H9 (cell line): ENCODE measurements around the gene VAV1. TPM values are rescaled to one million over a fixed set of nuclear protein-coding genes. Genes with fewer than 3 reads are reported as not detected.

Experiments
- DNase-seq: peaks from one replicate; pipeline ENCODE4 v3.0.0-alpha.2; 2017
- H2AFZ ChIP-seq: one replicate; pipeline ENCODE4 v1.6.1; 2013; ENCODE audit warnings: mild to moderate bottlenecking, low read length, control low read depth, moderate library complexity
- H2AK5ac ChIP-seq: 2 replicates; pipeline ENCODE4 v1.6.1; 2013; ENCODE audit warnings: low read length, control low read depth, mixed read lengths; ENCODE audit not compliant: insufficient read length
- H2BK120ac ChIP-seq: one replicate; pipeline ENCODE4 v1.6.1; 2013; ENCODE audit warnings: low read depth, mild to moderate bottlenecking, low read length, control low read depth, inconsistent platforms; ENCODE audit not compliant: poor library complexity, severe bottlenecking
- H2BK12ac ChIP-seq: 2 replicates; pipeline ENCODE4 v1.6.1; 2013; ENCODE audit warnings: low read length, control low read depth, mixed read lengths, low read depth; ENCODE audit not compliant: insufficient read length
- H2BK15ac ChIP-seq: 2 replicates; pipeline ENCODE4 v1.6.1; 2013; ENCODE audit warnings: low read depth, low read length, control low read depth
- H2BK20ac ChIP-seq: one replicate; pipeline ENCODE4 v1.6.1; 2013; ENCODE audit warnings: low read depth, mild to moderate bottlenecking, low read length, control low read depth, inconsistent platforms; ENCODE audit not compliant: poor library complexity, severe bottlenecking
- H2BK5ac ChIP-seq: 2 replicates; pipeline ENCODE4 v1.6.1; 2013; ENCODE audit warnings: low read length, control low read depth, mixed read lengths; ENCODE audit not compliant: insufficient read length
- H3K14ac ChIP-seq: 2 replicates; pipeline ENCODE4 v1.6.1; 2013; ENCODE audit warnings: low read length, control low read depth; ENCODE audit not compliant: insufficient read depth
- H3K18ac ChIP-seq: 2 replicates; pipeline ENCODE4 v1.6.1; 2013; ENCODE audit warnings: low read depth, mild to moderate bottlenecking, mixed read lengths, low read length, control low read depth; ENCODE audit not compliant: insufficient read length
- H3K23ac ChIP-seq: 2 replicates; pipeline ENCODE4 v1.6.1; 2013; ENCODE audit warnings: low read length, control low read depth, mixed read lengths, low read depth; ENCODE audit not compliant: insufficient read length
- H3K23me2 ChIP-seq: 2 replicates; pipeline ENCODE4 v1.6.1; 2013; ENCODE audit warnings: low read depth, mild to moderate bottlenecking, mixed read lengths, low read length, control low read depth; ENCODE audit not compliant: insufficient read length, poor library complexity, severe bottlenecking
- H3K27ac ChIP-seq: 2 replicates; pipeline ENCODE4 v1.5.1; 2013; ENCODE audit warnings: low read length, control low read depth, mixed read lengths, low read depth; ENCODE audit not compliant: insufficient read length
- H3K27me3 ChIP-seq: 2 replicates; pipeline ENCODE4 v1.6.1; 2013; ENCODE audit warnings: low read length, control low read depth, inconsistent platforms; ENCODE audit not compliant: insufficient read depth
- H3K4ac ChIP-seq: 2 replicates; pipeline ENCODE4 v1.6.1; 2013; ENCODE audit warnings: low read depth, mild to moderate bottlenecking, control low read depth, inconsistent platforms, low read length, moderate library complexity
- H3K4me1 ChIP-seq: 2 replicates; pipeline ENCODE4 v1.6.1; 2013; ENCODE audit warnings: low read length, control low read depth, inconsistent platforms; ENCODE audit not compliant: insufficient read depth
- H3K4me2 ChIP-seq: 2 replicates; pipeline ENCODE4 v1.6.1; 2013; ENCODE audit warnings: low read length, control low read depth, mixed read lengths; ENCODE audit not compliant: insufficient read length, insufficient read depth
- H3K56ac ChIP-seq: 2 replicates; pipeline ENCODE4 v1.6.1; 2013; ENCODE audit warnings: low read depth, mild to moderate bottlenecking, mixed read lengths, low read length, control low read depth; ENCODE audit not compliant: insufficient read length
- H3K79me1 ChIP-seq: 2 replicates; pipeline ENCODE4 v1.6.1; 2013; ENCODE audit warnings: low read depth, mild to moderate bottlenecking, moderate library complexity, low read length, control low read depth, inconsistent platforms; ENCODE audit not compliant: insufficient read depth, poor library complexity, severe bottlenecking
- H3K79me2 ChIP-seq: 2 replicates; pipeline ENCODE4 v1.6.1; 2013; ENCODE audit warnings: low read length, control low read depth, inconsistent platforms; ENCODE audit not compliant: insufficient read depth
- H3K9ac ChIP-seq: 2 replicates; pipeline ENCODE4 v1.6.1; 2013; ENCODE audit warnings: low read length, control low read depth, mixed read lengths; ENCODE audit not compliant: insufficient read length; ENCODE audit errors: extremely low read depth
- H3K9me3 ChIP-seq: one replicate; pipeline ENCODE4 v1.6.1; 2013; ENCODE audit warnings: low read depth, low read length, inconsistent platforms; ENCODE audit not compliant: control insufficient read depth
- H3T11ph ChIP-seq: one replicate; pipeline ENCODE4 v1.6.1; 2013; ENCODE audit warnings: mild to moderate bottlenecking, low read length, control low read depth, inconsistent platforms
- H4K20me1 ChIP-seq: one replicate; pipeline ENCODE4 v1.6.1; 2013; ENCODE audit not compliant: control insufficient read depth, insufficient read length, insufficient read depth
- H4K5ac ChIP-seq: 2 replicates; pipeline ENCODE4 v1.6.1; 2013; ENCODE audit warnings: low read depth, mild to moderate bottlenecking, mixed read lengths, low read length, control low read depth; ENCODE audit not compliant: insufficient read length
- H4K8ac ChIP-seq: replicated peaks from 2 replicates; pipeline ENCODE4 v1.6.1; 2013; ENCODE audit warnings: low read length, control low read depth, mixed read lengths, low read depth; ENCODE audit not compliant: insufficient read length
- H4K91ac ChIP-seq: 2 replicates; pipeline ENCODE4 v1.6.1; 2013; ENCODE audit warnings: low read depth, mild to moderate bottlenecking, moderate library complexity, mixed read lengths, low read length, control low read depth; ENCODE audit not compliant: insufficient read length
- H3K27ac Mint-ChIP-seq, 3 experiments: 2 replicates in 2 of 3; 3 replicates in 1 of 3; pipeline ENCODE4 v1.8.0; 2020 to 2021; ENCODE audit warnings: mixed read lengths in 3 of 3, mild to moderate bottlenecking in 1 of 3, moderate library complexity in 1 of 3
- H3K27me3 Mint-ChIP-seq: 2 replicates; pipeline ENCODE4 v1.8.0; 2021; ENCODE audit warnings: low read depth, mild to moderate bottlenecking, moderate library complexity, mixed read lengths
- H3K36me3 Mint-ChIP-seq, 3 experiments: 2 replicates in 2 of 3; 3 replicates in 1 of 3; pipeline ENCODE4 v1.8.0; 2020 to 2021; ENCODE audit warnings: low read depth in 3 of 3, mixed read lengths in 3 of 3; ENCODE audit not compliant: insufficient read depth in 1 of 3
- H3K4me1 Mint-ChIP-seq, 2 experiments: 2 replicates each; pipeline ENCODE4 v1.8.0; 2020; ENCODE audit warnings: mixed read lengths in 2 of 2
- H3K4me3 Mint-ChIP-seq, 2 experiments: 2 replicates in 1 of 2; 3 replicates in 1 of 2; pipeline ENCODE4 v1.8.0; 2020 to 2021; ENCODE audit warnings: mild to moderate bottlenecking in 2 of 2, mixed read lengths in 2 of 2, moderate library complexity in 1 of 2
- H3K9me3 Mint-ChIP-seq, 2 experiments: 2 replicates in 1 of 2; 3 replicates in 1 of 2; pipeline ENCODE4 v1.8.0; 2020; ENCODE audit warnings: mild to moderate bottlenecking in 2 of 2, mixed read lengths in 2 of 2, moderate library complexity in 1 of 2
- CTCF ChIP-seq: fragments of 200-600 bp; sonication (generic); conservative IDR thresholded peaks from 3 replicates; pipeline ENCODE4 v1.8.0; 2021; ENCODE audit warnings: antibody characterized with exemption, mild to moderate bottlenecking
- WGBS: extraction: QIAGEN DNeasy Blood & Tissue Kit; methylation state at CpG from one replicate; pipeline ENCODE4 v1.1.7; 2013; ENCODE audit warnings: missing lambda C conversion rate, low lambda C conversion rate, mixed read lengths; ENCODE audit not compliant: insufficient read length; ENCODE audit errors: extremely low coverage; 5-methylcytosine and 5-hydroxymethylcytosine counted together
- total RNA-seq: library from RNA; stranded (reverse); gene quantifications from 2 replicates; pipeline ENCODE4 v1.2.1, GENCODE V29; 2021

Gene VAV1
- total RNA-seq, 1 experiment from 2014 or later = 0.90 TPM

DNA sequence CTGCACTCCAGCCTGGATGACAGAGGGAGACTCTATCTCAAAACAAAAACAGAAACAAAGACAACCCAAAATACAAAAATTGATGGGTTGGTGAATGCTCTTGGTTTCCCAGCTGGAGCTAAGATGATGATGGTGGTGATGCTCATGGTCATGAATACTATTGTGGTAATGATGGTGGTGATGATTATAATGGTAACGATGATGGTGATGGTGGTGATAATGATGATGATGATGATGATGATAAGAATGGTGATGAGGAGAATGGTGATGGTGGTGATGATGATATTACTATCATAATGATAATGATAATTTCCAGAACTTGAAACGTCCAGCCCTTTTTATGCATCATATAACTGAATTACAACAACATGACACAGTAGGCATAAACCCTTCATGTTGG, 40.1 kb downstream of the VAV1 start:
- no peaks in the 10 kb centered on the region for H3K23me2 ChIP-seq
- H3K14ac ChIP-seq = no peak overlapping the region
- H3K27me3 ChIP-seq = no peaks in the 10 kb centered on the region
- no peak overlapping the region for H2AFZ ChIP-seq
- H4K8ac ChIP-seq = no peak overlapping the region
- no peak overlapping the region for H3K4me2 ChIP-seq
- H4K91ac ChIP-seq = no peak overlapping the region
- Mint-ChIP-seq H3K27ac (no peak overlapping the region), H3K27me3 (peaks cover 32% of the 10 kb centered on the region), H3K4me1 (no peaks in the 10 kb centered on the region), H3K36me3 (peaks cover 0 to 7% (median 6%) of the 10 kb centered on the region in 3 experiments; a peak in 5 of 7 replicates), H3K9me3 (peaks cover 17 to 72% of the 10 kb centered on the region in 2 experiments), H3K4me3 (no peak overlapping the region)
- no peak overlapping the region for H3K18ac ChIP-seq
- no peak overlapping the region for H2BK20ac ChIP-seq
- no peak overlapping the region for H3K27ac ChIP-seq
- H4K20me1 ChIP-seq = no peaks in the 10 kb centered on the region
- H3T11ph ChIP-seq = no peak overlapping the region
- H2BK5ac ChIP-seq = no peak overlapping the region
- WGBS = 93% methylated on average over 1 of the region's 2 CpGs
- H2BK15ac ChIP-seq = no peak overlapping the region
- no peak overlapping the region for H3K23ac ChIP-seq
- no peaks in the 10 kb centered on the region for H3K79me1 ChIP-seq
- DNase-seq = no peak
- H2BK120ac ChIP-seq = no peak overlapping the region
- H2AK5ac ChIP-seq = no peak overlapping the region
- no peak overlapping the region for H2BK12ac ChIP-seq
- no peak overlapping the region for H3K4ac ChIP-seq
- H3K4me1 ChIP-seq = no peaks in the 10 kb centered on the region
- no peak overlapping the region for H3K56ac ChIP-seq
- no peaks in the 10 kb centered on the region for H3K79me2 ChIP-seq
- no peak overlapping the region for H3K9ac ChIP-seq
- no peaks in the 10 kb centered on the region for H3K9me3 ChIP-seq
- no peak overlapping the region for H4K5ac ChIP-seq
- no peak for TF ChIP-seq CTCF
